ENCODE measurements around the gene TTC5.

TTC5 gene

DNA sequence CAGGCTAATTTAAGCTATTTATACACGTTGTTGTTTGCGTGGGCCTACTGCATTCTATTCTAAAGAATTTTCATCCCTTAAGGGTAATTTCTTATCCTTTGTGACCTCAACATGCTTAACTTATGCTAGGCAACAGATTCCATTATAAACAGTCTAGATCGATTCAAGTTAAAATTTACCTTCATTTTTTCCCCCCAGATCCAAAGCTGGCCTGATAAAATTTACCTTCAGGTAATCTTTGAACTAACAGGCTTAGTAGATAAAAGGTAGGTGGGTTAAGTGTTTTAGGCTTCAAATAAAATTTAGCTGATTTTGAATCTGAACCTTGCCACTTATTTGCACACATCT lies 27.7 kb upstream of the TTC5 start:
- Histone ChIP-seq H3K36me3 (ENCODE audit: control insufficient read depth in 2 of 2, insufficient read depth in 1 of 2, low read length in 2 of 2) (peaks cover 0 to 14% of the 10 kb centered on the region in 2 experiments; a peak in 2 of 3 replicates), H3K4me3 (ENCODE audit: low read depth, low read length) (peak overlapping the region; percentile 23)
- POLR2A ChIA-PET = interaction anchor here (3.7 kb wide), 1 partner anchor 9 kb away, joined by 57 read pairs; the partner anchor contains the start of gene PARP2

GRCh38 chr14:20332788-20333493 lies 27.2 kb upstream of the TTC5 start, which contains the start of gene CCNB1IP1:
CCNB1IP1 (minus strand) TSS chr14:20333279; CDS start chr14:20316523, 16,756 bp downstream.
- ChIA-PET POLR2A (interaction anchor here (0.8 to 3.7 kb wide), 4 partner anchors 9 to 129 kb away, joined by 3 to 57 read pairs (median 4); partner anchors contain the start of genes APEX1, OSGEP, PARP2 and PIP4P1), CTCF (interaction anchor here (0.5 to 1.4 kb wide), 3 partner anchors 8 to 145 kb away, joined by 3 to 5 read pairs (median 3); no protein-coding TSS in a partner anchor)
- Histone ChIP-seq H3K36me3 (ENCODE audit: control insufficient read depth in 2 of 2, insufficient read depth in 1 of 2, low read length in 2 of 2) (peaks cover 0 to 18% of the 10 kb centered on the region in 2 experiments; a peak in 2 of 3 replicates), H3K4me3 (ENCODE audit: low read depth, low read length) (peak within 1 kb of the TSS; percentile 58), H3K27ac (ENCODE audit: extremely low read depth, low read depth, low read length) (peak within 1 kb of the TSS; percentile 76), H3K4me1 (ENCODE audit: control insufficient read depth, insufficient read depth, low read length) (peaks cover 6% of the 10 kb centered on the region), H3K9me3 (ENCODE audit: control insufficient read depth, insufficient read depth, low read depth, low read length) (no peaks in the 10 kb centered on the region)
- TF ChIP-seq ZNF324 (tag by site-specific recombination; IDR thresholded peaks at IDR 0.05) = peak; percentile 40; the same call in 1 of the 2 replicates
- TF ChIP-seq ZNF654 (tag by site-specific recombination; IDR thresholded peaks at IDR 0.05; ENCODE audit: low read depth) = no peak
- TF ChIP-seq PRDM1 (tag by site-specific recombination; IDR thresholded peaks at IDR 0.05) = peak; percentile 92
- TF ChIP-seq ZBTB20 (tag by site-specific recombination; IDR thresholded peaks at IDR 0.05) = peak; percentile 79
- TF ChIP-seq, protein P1, sequence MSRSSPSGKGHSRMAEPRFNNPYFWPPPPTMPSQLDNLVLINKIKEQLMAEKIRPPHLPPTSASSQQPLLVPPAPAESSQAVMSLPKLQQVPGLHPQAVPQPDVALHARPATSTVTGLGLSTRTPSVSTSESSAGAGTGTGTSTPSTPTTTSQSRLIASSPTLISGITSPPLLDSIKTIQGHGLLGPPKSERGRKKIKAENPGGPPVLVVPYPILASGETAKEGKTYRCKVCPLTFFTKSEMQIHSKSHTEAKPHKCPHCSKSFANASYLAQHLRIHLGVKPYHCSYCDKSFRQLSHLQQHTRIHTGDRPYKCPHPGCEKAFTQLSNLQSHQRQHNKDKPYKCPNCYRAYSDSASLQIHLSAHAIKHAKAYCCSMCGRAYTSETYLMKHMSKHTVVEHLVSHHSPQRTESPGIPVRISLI (tag by site-specific recombination; IDR thresholded peaks at IDR 0.05) = no peak
- no peak for TF ChIP-seq ZFP3 (tag by site-specific recombination; IDR thresholded peaks at IDR 0.05; ENCODE audit: low read depth)
- TF ChIP-seq, protein P2, sequence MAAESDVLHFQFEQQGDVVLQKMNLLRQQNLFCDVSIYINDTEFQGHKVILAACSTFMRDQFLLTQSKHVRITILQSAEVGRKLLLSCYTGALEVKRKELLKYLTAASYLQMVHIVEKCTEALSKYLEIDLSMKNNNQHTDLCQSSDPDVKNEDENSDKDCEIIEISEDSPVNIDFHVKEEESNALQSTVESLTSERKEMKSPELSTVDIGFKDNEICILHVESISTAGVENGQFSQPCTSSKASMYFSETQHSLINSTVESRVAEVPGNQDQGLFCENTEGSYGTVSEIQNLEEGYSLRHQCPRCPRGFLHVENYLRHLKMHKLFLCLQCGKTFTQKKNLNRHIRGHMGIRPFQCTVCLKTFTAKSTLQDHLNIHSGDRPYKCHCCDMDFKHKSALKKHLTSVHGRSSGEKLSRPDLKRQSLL (tag by site-specific recombination; IDR thresholded peaks at IDR 0.05) = no peak
- TF ChIP-seq OSR2 (tag by site-specific recombination; IDR thresholded peaks at IDR 0.05) = no peak
- no peak for TF ChIP-seq ZNF274 (IDR thresholded peaks at IDR 0.05; ENCODE audit: low read length)
- no peak for TF ChIP-seq ZNF274 (tag by site-specific recombination; IDR thresholded peaks at IDR 0.05; ENCODE audit: borderline replicate concordance)
- TF ChIP-seq ZBTB11 (tag by site-specific recombination; conservative IDR thresholded peaks at IDR 0.05; ENCODE audit: low read depth) = peak; percentile 88
- TF ChIP-seq SP2 (tag by site-specific recombination; IDR thresholded peaks at IDR 0.05) = peak; percentile 59
- no peak for TF ChIP-seq ZNF394 (tag by site-specific recombination; IDR thresholded peaks at IDR 0.05; ENCODE audit: borderline replicate concordance)
- TF ChIP-seq ATF2 (tag by site-specific recombination; IDR thresholded peaks at IDR 0.05; ENCODE audit: low read depth) = peak; percentile 99
- TF ChIP-seq KLF17 (tag by site-specific recombination; IDR thresholded peaks at IDR 0.05) = peak; percentile 36; the same call in 1 of the 2 replicates
- TF ChIP-seq ZBTB8A (tag by site-specific recombination; IDR thresholded peaks at IDR 0.05) = peak; percentile 52
- TF ChIP-seq ZNF561 (tag by site-specific recombination; IDR thresholded peaks at IDR 0.05; ENCODE audit: borderline replicate concordance) = no peak; the same call in 1 of the 2 replicates
- no peak for TF ChIP-seq ZNF302 (tag by site-specific recombination; IDR thresholded peaks at IDR 0.05; ENCODE audit: low read depth)
- no peak for TF ChIP-seq MZF1 (tag by site-specific recombination; IDR thresholded peaks at IDR 0.05; ENCODE audit: borderline replicate concordance)

More for the DNA sequence above, 27.7 kb upstream of the TTC5 start:
- TF ChIP-seq ZNF629 (tag by site-specific recombination; IDR thresholded peaks at IDR 0.05) (peak; percentile 2; the same call in 1 of the 2 replicates), MYNN (tag by site-specific recombination; IDR thresholded peaks at IDR 0.05; ENCODE audit: borderline replicate concordance) (no peak)
- TF ChIP-seq, protein P3, sequence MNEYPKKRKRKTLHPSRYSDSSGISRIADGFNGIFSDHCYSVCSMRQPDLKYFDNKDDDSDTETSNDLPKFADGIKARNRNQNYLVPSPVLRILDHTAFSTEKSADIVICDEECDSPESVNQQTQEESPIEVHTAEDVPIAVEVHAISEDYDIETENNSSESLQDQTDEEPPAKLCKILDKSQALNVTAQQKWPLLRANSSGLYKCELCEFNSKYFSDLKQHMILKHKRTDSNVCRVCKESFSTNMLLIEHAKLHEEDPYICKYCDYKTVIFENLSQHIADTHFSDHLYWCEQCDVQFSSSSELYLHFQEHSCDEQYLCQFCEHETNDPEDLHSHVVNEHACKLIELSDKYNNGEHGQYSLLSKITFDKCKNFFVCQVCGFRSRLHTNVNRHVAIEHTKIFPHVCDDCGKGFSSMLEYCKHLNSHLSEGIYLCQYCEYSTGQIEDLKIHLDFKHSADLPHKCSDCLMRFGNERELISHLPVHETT (tag by site-specific recombination; IDR thresholded peaks at IDR 0.05) = 0 out of 2 replicates have a peak, but pooled peaks have one; percentile 3
- no peaks in the 10 kb centered on the region for H3K9me3 ChIP-seq (ENCODE audit: control insufficient read depth, insufficient read depth, low read depth, low read length)
- H3K4me1 ChIP-seq (ENCODE audit: control insufficient read depth, insufficient read depth, low read length) = peaks cover 6% of the 10 kb centered on the region
- 0 out of 2 replicates have a peak overlapping the region, but pooled peaks have one; percentile 20 for H3K27ac ChIP-seq (ENCODE audit: extremely low read depth, low read depth, low read length)
- CTCF ChIA-PET = interaction anchor here (0.6 kb wide), 2 partner anchors 114 to 145 kb away, joined by 3 to 4 read pairs; no protein-coding TSS in a partner anchor
